SIG-M5 treated with dmso at 0.1 percent for 504 hours (cell line): ENCODE data around the gene ADGRL3.

Experiments used
- DNase-seq: peaks from one replicate; lab custom pipeline; 2025; ENCODE audit not compliant: unreplicated experiment; lab: John Stamatoyannopoulos, UW

The ADGRL3 gene

DNA sequence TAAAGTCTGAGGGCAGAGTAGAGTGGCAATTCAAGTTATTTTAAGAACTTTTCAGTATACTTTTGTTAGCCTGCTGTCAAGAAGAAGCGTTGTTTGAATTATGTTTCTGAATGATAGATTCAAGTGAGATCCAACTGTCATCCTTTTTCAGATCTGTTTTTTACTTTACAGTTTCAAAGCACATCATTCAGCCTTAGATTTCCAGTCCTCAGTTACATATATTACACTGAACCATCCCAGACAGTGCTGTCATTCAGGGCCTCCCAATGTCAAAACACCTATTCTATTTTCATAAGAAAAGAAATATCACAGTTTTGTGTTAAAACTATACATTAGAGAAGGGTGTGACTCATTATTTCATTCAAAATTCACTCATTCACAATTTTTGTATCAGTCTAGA, 856.9 kb downstream of the ADGRL3 start:
- no peak for DNase-seq

DNA sequence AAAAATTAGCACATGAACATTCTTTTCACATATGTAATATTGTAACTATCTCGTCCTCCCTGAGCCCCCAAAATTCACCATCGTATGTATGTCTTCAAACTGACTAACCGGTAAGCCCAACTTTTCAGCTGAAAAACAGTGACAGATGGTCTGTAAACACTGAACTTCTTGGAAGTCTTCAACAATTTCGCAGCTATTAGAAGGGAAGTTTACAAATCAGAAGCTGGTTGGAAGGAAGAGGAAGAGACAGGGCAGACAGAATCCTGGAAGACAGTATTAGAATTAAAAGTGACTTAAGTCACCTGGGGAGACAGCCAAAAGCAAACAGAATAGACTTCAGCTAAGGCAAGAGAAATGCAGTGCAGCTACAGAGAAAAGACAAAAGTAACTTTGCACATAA, 858.4 kb downstream of the ADGRL3 start:
- no peak for DNase-seq

GRCh38 chr4:62070291-62070852, 870.2 kb downstream of the ADGRL3 start:
- DNase-seq: no peak

DNA sequence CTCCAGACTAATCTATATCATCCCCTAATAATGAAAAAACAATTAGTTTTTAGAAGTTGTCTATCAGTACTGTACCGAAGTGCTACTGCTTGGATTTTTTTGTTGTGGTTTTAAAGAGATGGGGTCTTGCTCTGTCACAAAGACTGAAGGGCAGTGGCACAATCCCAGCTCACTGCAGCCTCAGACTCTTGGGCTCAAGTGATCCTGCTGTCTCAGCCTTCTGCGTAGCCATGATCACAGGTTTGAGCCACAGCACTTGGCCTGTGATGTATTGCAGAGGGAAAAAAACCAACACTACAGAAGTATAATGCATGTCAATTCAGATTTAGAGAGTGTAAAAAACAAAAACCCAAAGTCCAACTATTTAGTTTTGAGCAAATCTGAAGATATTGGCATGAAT, 875.0 kb downstream of the ADGRL3 start:
- no peak for DNase-seq

DNA sequence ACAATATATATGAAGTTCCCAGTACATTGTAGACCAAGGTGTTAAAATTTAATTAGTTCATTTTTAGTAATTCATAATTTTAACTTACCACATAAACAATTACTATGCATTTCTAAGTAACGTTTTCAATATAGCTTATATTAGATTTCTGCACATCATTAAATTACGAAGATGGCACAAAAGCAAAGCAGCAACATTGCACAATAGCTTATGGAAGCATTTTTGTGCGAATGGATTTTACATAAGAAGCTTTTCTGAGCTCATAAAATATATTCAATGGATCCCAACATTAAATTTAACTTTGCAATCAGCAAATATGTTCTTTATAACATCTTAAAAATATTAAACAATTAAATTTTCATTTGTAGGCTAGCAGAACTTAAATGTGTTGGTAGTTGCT, 875.4 kb downstream of the ADGRL3 start:
- no peak for DNase-seq

GRCh38 chr4:62077406-62077805, 877.3 kb downstream of the ADGRL3 start:
- DNase-seq: no peak

DNA sequence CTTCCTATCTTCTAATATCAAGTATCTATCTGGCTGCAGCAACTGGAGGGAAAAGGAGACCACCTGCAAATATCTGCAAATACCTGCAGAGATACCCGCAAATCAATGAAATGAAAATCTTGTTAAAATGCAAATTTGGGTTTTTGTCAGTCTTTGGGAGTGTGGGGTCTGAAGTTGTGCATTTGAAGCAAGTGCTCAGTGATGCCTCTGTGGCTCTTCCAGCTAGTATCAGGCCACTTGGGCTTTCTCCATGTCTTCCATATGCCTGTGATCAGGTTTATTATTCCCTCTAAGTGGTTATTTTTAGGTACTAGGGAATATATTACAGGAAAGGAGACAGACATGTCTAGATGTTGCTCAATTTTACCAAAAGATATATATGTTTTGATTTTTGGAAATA, 880.3 kb downstream of the ADGRL3 start:
- no peak for DNase-seq

DNA sequence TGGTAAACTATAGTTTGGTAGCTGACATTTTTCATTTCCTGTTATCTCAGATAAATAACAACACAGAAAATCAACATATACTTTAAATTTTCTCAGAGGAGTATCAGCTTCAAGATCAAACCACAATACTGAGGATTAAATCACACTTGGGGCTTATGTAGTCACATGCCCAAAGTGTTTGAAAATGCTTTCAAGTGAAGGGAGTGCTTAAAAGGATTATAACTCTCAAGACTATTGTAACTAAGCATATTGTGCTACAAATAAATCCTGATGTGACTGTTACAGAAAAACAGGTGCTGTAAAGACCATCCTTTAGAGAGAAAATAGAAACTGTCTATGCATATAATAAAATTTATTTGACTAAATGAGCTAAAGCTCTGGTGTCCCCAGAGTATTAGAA, 887.6 kb downstream of the ADGRL3 start:
- DNase-seq: no peak

GRCh38 chr4:62093735-62094134, 893.6 kb downstream of the ADGRL3 start:
- DNase-seq: no peak

GRCh38 chr4:62096881-62097280, 896.8 kb downstream of the ADGRL3 start:
- no peak for DNase-seq

DNA sequence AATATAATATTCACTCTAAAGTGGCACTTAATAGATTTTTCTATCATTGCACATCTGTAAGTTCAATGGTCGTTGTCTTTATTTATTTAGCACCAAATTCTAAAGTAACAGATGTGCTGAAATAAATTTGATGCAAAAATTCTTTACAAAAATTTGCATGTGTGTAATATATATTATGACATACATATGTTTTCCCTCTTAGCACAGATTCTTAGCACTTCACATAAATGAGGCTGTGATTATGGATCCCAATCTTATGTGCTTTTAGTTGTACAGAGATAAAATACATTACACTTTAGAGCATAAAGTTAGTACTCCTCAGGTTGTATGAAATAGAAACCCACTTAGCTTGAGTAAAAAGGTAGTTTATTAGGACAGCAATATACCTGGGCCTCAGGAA, 915.1 kb downstream of the ADGRL3 start:
- DNase-seq: no peak

DNA sequence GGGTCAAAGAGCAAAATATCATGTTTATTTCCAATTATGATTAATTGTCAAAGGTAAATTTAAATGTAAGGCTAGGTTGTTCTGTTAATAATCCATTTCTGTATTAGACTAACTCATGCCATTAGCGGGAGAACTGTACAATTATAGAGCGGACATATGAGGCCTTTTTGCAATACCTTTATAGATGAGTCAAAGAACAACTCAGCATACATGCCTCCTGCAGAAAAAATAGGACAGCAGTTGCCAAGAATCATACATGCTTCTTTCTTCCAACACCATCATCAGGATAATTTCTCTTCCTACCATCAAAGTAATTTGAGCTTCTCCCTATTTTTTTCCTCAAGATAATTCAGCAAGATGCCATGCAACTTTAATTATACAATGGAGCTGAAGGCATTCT, 917.8 kb downstream of the ADGRL3 start:
- no peak for DNase-seq

- no peak for DNase-seq
These were observed 918.4 kb downstream of the ADGRL3 start for GRCh38 chr4:62118558-62118957.

- no peak for DNase-seq
These were observed 919.1 kb downstream of the ADGRL3 start for GRCh38 chr4:62119195-62119594.

GRCh38 chr4:62126064-62126732, 926.1 kb downstream of the ADGRL3 start:
- DNase-seq: no peak
